PC-3 (cell line): ENCODE data around the gene TMEM129.

Experiments
- CTCF ChIP-seq: fragments of 300-600 bp; sonication (generic); conservative IDR thresholded peaks from 2 replicates; pipeline ENCODE4 v1.5.1; 2017; ENCODE audit warnings: antibody characterized with exemption, low read depth, mild to moderate bottlenecking, low read length
- EZH2 ChIP-seq: fragments of 300-600 bp; sonication (generic); IDR thresholded peaks from one replicate; pipeline ENCODE4 v1.6.1; 2017; ENCODE audit warnings: antibody characterized with exemption, mild to moderate bottlenecking, low read length; ENCODE audit not compliant: unreplicated experiment
- EZH2phosphoT487 ChIP-seq: fragments of 300-600 bp; sonication (generic); IDR thresholded peaks from 2 replicates; pipeline ENCODE4 v1.6.1; 2018; ENCODE audit warnings: mild to moderate bottlenecking, antibody characterized with exemption, low read length, borderline replicate concordance

GRCh38 chr4:1738410-1738809 lies 17.3 kb upstream of the TMEM129 start:
- TF ChIP-seq EZH2phosphoT487 = no peak
- TF ChIP-seq CTCF = no peak
- no peak for TF ChIP-seq EZH2
